Endothelial cell of umbilical vein (primary cell): Measurements from ENCODE around the gene MROH2A. TPM values are rescaled to one million over a fixed set of nuclear protein-coding genes. Genes with fewer than 3 reads are reported as not detected.

Experiments used
- BruUV-seq: library from RNA; stranded (reverse); fragments of 400-500 nt; replicated peaks from 2 replicates; lab custom pipeline; 2021; lab: Mats Ljungman, UMichigan
- CTCF ChIA-PET: fragments of 300-600, 350-600 bp; sonication (Branson Sonifier 250); formaldehyde crosslinking; loops from one replicate; lab custom pipeline; 2021; ENCODE audit warnings: antibody characterized with exemption, inconsistent platforms; lab: Charles Lee
- POLR2A ChIA-PET: fragments of 300-600, 350-600 bp; sonication (Branson Sonifier 250); formaldehyde crosslinking; loops from one replicate; lab custom pipeline; 2021; ENCODE audit warnings: antibody characterized with exemption, inconsistent platforms; lab: Charles Lee
- DNase-seq: peaks from one replicate; pipeline ENCODE4 v3.0.0-alpha.2; 2011; ENCODE audit warnings: low read depth, low spot score
- FAIRE-seq: peaks from 2 replicates; lab custom pipeline; 2011; peaks lifted over from hg19 to GRCh38; lab: Jason Lieb, UNC
- H2AFZ ChIP-seq: 2 replicates; pipeline ENCODE4 v1.6.0; 2012; ENCODE audit warnings: low read depth, low read length, control low read depth, inconsistent platforms
- H3K27ac ChIP-seq: 2 replicates; pipeline ENCODE4 v1.5.1; 2011; ENCODE audit warnings: low read depth, mild to moderate bottlenecking, control low read depth, low read length, moderate library complexity; ENCODE audit not compliant: insufficient read depth
- H3K27me3 ChIP-seq, 2 experiments: 2 replicates each; pipeline versions ENCODE4 v1.6.0 to v1.6.1; 2011; ENCODE audit warnings: low read length in 2 of 2, mixed read lengths in 1 of 2; ENCODE audit not compliant: control insufficient read depth in 2 of 2, insufficient read depth in 2 of 2
- H3K36me3 ChIP-seq, 2 experiments: 2 replicates in 1 of 2; 3 replicates in 1 of 2; pipeline ENCODE4 v1.5.1; 2011; ENCODE audit warnings: low read length in 2 of 2, mild to moderate bottlenecking in 1 of 2, moderate library complexity in 1 of 2; ENCODE audit not compliant: control insufficient read depth in 2 of 2, insufficient read depth in 2 of 2; ENCODE audit errors: extremely low read depth in 1 of 2
- H3K4me1 ChIP-seq: 3 replicates; pipeline ENCODE4 v1.5.1; 2011; ENCODE audit warnings: mild to moderate bottlenecking, low read length; ENCODE audit not compliant: control insufficient read depth, insufficient read depth; ENCODE audit errors: extremely low read depth
- H3K4me2 ChIP-seq: 2 replicates; pipeline ENCODE4 v1.6.1; 2011; ENCODE audit warnings: low read length, control low read depth, mixed read lengths; ENCODE audit not compliant: insufficient read depth
- H3K4me3 ChIP-seq, 3 experiments: fragments of 200-600 bp in 1 of 3; sonication (generic), shearing (Covaris generic) in 1 of 3; replicated peaks in 1 of 3; 2 replicates each; pipeline ENCODE4 v1.5.1; 2011 to 2016; ENCODE audit warnings: control low read depth in 3 of 3, low read length in 3 of 3, mild to moderate bottlenecking in 2 of 3, inconsistent platforms in 1 of 3, low read depth in 1 of 3, moderate library complexity in 1 of 3; ENCODE audit not compliant: insufficient read depth in 1 of 3
- H3K79me2 ChIP-seq: 2 replicates; pipeline ENCODE4 v1.6.0; 2012; ENCODE audit warnings: low read length, inconsistent platforms; ENCODE audit not compliant: control insufficient read depth, insufficient read depth
- H3K9ac ChIP-seq: replicated peaks from 2 replicates; pipeline ENCODE3; 2011; ENCODE audit warnings: low read length, control low read depth; ENCODE audit not compliant: insufficient read depth; ENCODE audit errors: extremely low read depth
- H3K9me1 ChIP-seq: replicated peaks from 3 replicates; pipeline ENCODE4 v1.6.0; 2011; ENCODE audit warnings: mild to moderate bottlenecking, low read length; ENCODE audit not compliant: control insufficient read depth, insufficient read depth; ENCODE audit errors: extremely low read depth
- H3K9me3 ChIP-seq: replicated peaks from 2 replicates; pipeline ENCODE4 v1.5.1; 2012; ENCODE audit warnings: low read length, inconsistent platforms; ENCODE audit not compliant: control insufficient read depth, insufficient read depth
- H4K20me1 ChIP-seq: replicated peaks from 2 replicates; pipeline ENCODE3; 2011; ENCODE audit warnings: mild to moderate bottlenecking, low read length; ENCODE audit not compliant: control insufficient read depth, insufficient read depth; ENCODE audit errors: extremely low read depth
- EZH2 ChIP-seq: IDR thresholded peaks from 2 replicates; pipeline ENCODE4 v1.6.1; 2012; ENCODE audit warnings: borderline replicate concordance, low read depth, mild to moderate bottlenecking, moderate library complexity, low read length, inconsistent platforms; ENCODE audit not compliant: severe bottlenecking
- FOS ChIP-seq: IDR thresholded peaks from 2 replicates; pipeline ENCODE4 v1.6.1; 2011; ENCODE audit warnings: mild to moderate bottlenecking, low read length, moderate library complexity, borderline replicate concordance; ENCODE audit not compliant: insufficient read depth
- JUN ChIP-seq: IDR thresholded peaks from 2 replicates; pipeline ENCODE4 v1.6.1; 2011; ENCODE audit warnings: borderline replicate concordance, low read depth; ENCODE audit not compliant: insufficient read length, insufficient read depth
- MYC ChIP-seq: IDR thresholded peaks from one replicate; pipeline ENCODE4 v1.6.1; 2011; ENCODE audit warnings: mild to moderate bottlenecking, low read depth, low read length
- POLR2AphosphoS5 ChIP-seq: IDR thresholded peaks from 2 replicates; pipeline ENCODE4 v1.6.1; 2012; ENCODE audit warnings: low read depth, mild to moderate bottlenecking, control low read depth, low read length, moderate library complexity; ENCODE audit not compliant: insufficient read depth
- dilution Hi-C: fragments of 300-500 bp; cut with MboI; formaldehyde crosslinking; loops from one replicate; pipeline ENCODE4 v1.15.0; 2019; ENCODE audit warnings: low sequenced_read_pairs; ENCODE audit not compliant: extremely low pct_ligation_motif_present
- intact Hi-C: fragments of 100-400 bp; cut with micrococcal nuclease; formaldehyde crosslinking; loops from one replicate; pipeline ENCODE4 v1.10.0; 2022
- polyA plus RNA-seq, 4 experiments: library from polyadenylated mRNA; depleted of rRNA in 3 of 4; stranded (reverse) in 3 of 4; unstranded in 1 of 4; fragments of >200 nt; gene quantifications; 2 replicates each; pipeline versions ENCODE4 v1.2.1 to v1.2.3, GENCODE V29; 2011 to 2012; ENCODE audit warnings: missing spikeins in 1 of 4
- total RNA-seq: library from RNA; stranded (reverse); gene quantifications from 2 replicates; pipeline ENCODE4 v1.2.3, GENCODE V29; 2021

MROH2A gene
- total and polyA plus RNA-seq, 2 donors (not counting 3 experiments of a cell fraction or from before 2014, with no cell fraction given) = not detected

DNA sequence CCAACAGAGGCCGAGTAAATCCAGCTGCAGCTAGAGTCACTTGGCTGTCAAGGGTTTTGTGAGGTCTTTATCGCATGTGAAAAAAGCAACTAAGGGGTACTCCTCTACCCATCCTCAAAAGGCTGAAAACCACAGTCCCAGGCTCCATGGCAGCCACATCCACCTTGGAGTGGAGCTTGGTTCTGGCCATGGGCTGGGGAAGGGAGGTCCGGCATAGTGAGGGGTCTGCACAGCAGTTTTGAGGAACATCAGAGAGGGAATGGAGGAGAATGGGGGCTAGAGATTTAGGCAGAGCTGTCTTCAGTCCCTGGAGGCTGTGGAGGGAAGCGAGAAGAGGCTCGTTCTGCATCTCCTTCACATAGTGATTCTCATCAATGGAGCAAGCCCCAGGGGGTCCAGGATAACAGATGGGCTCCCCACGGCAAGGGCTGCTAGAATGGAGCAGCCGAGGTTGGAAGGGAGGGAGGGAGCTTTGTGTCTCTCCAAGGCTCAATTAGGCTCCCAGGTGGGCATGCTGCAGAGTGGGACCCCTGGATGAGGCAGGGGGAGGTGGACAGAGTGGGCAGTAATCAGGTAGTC lies 21.0 kb downstream of the MROH2A start:
- intact Hi-C loops = no loop called here
- no TSS peak for BruUV-seq
- Histone ChIP-seq H3K4me1 (no peaks in the 10 kb centered on the region), H3K27ac (no peak overlapping the region), H4K20me1 (no peaks in the 10 kb centered on the region), H3K9me1 (no peaks in the 10 kb centered on the region), H3K79me2 (no peaks in the 10 kb centered on the region), H3K9ac (no peak overlapping the region), H2AFZ (no peak overlapping the region), H3K36me3 (no peaks in the 10 kb centered on the region), H3K4me3 (no peak overlapping the region), H3K27me3 (no peaks in the 10 kb centered on the region), H3K9me3 (no peaks in the 10 kb centered on the region), H3K4me2 (no peak overlapping the region)
- DNase-seq = no peak
- dilution Hi-C loops = no loop called here
- ChIA-PET CTCF (no interaction called here), POLR2A (no interaction called here)
- no peak for FAIRE-seq
- no peak for TF ChIP-seq POLR2AphosphoS5
- TF ChIP-seq JUN = no peak
- no peak for TF ChIP-seq MYC
- no peak for TF ChIP-seq EZH2
- no peak for TF ChIP-seq FOS

DNA sequence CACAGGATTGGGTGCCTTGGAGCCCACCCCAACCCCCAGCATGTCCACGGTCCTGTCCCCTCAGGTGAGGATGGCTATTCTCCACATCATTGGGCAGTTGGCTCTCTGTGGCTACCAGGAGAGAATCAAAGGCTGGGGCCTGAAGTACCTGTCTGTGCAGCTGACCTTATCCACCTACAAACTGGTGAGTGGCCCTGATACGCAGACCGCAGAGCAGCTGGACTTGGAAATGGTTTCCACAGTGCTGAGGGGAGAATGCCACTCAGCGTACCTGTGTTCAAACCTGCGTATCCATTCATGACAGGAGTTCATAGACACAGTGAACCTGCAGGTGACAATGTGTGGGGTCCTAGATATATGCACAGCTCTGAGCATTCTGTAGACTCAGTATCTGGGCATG lies 21.6 kb downstream of the MROH2A start:
- Histone ChIP-seq H3K4me2 (no peak overlapping the region), H3K36me3 (no peaks in the 10 kb centered on the region), H3K9me3 (no peaks in the 10 kb centered on the region), H3K9ac (no peak overlapping the region), H4K20me1 (no peaks in the 10 kb centered on the region), H3K4me1 (no peaks in the 10 kb centered on the region), H3K79me2 (no peaks in the 10 kb centered on the region), H3K9me1 (no peaks in the 10 kb centered on the region), H3K27me3 (no peaks in the 10 kb centered on the region), H3K4me3 (no peak overlapping the region), H2AFZ (no peak overlapping the region), H3K27ac (no peak overlapping the region)
- dilution Hi-C loops = no loop called here
- FAIRE-seq (no peak), DNase-seq (no peak)
- TF ChIP-seq EZH2 (no peak), FOS (no peak)
- intact Hi-C loops = no loop called here
- CTCF ChIA-PET = no interaction called here
- no TSS peak for BruUV-seq
- POLR2A ChIA-PET = no interaction called here
